ENCODE measurements around the gene TMEM182. TPM values are rescaled to one million over a fixed set of nuclear protein-coding genes. Genes with fewer than 3 reads are reported as not detected.

TMEM182 gene
- total RNA-seq, 2 donors from 2014 or later, result 4.2 to 5.6 TPM

GRCh38 chr2:102798181-102798580 lies 36.4 kb downstream of the TMEM182 start:
- WGBS, 2 experiments (ENCODE audit: insufficient coverage in 1 of 2, insufficient read length in 1 of 2), result 94 to 100% methylated on average over 1 of the region's 2 CpGs
- Histone ChIP-seq H3K4me3 (ENCODE audit: low read length) (no peak overlapping the region), H3K27ac (ENCODE audit: low read depth, low read length) (no peak overlapping the region), H3K9me3 (ENCODE audit: control insufficient read depth, low read length) (peaks cover 43% of the 10 kb centered on the region), H3K9ac (ENCODE audit: extremely low read depth, low read length, poor library complexity, severe bottlenecking) (no peak overlapping the region), H3K36me3 (ENCODE audit: control insufficient read depth, insufficient read depth, low read length) (peaks cover 20% of the 10 kb centered on the region), H3K4me1 (ENCODE audit: control insufficient read depth, insufficient read depth, low read length) (no peaks in the 10 kb centered on the region), H3K27me3 (ENCODE audit: control insufficient read depth, insufficient read depth, low read length, poor library complexity, severe bottlenecking) (no peaks in the 10 kb centered on the region)
- no peak overlapping the region for H3K4me3 Mint-ChIP-seq
- peaks cover 5% of the 10 kb centered on the region for H3K4me1 Mint-ChIP-seq
- no peak for DNase-seq
- no peaks in the 10 kb centered on the region for H3K27me3 Mint-ChIP-seq (ENCODE audit: insufficient read depth)
- H3K27ac Mint-ChIP-seq, result no peak overlapping the region
- peaks cover 52% of the 10 kb centered on the region for H3K36me3 Mint-ChIP-seq (ENCODE audit: low read depth)
- peaks cover 41% of the 10 kb centered on the region for H3K9me3 Mint-ChIP-seq
- TF ChIP-seq CTCF (conservative IDR thresholded peaks at IDR 0.05), result no peak

GRCh38 chr2:102801098-102801718 lies 39.4 kb downstream of the TMEM182 start:
- H3K27me3 ChIP-seq (ENCODE audit: control insufficient read depth, insufficient read depth, low read length, poor library complexity, severe bottlenecking), result no peaks in the 10 kb centered on the region
- Mint-ChIP-seq H3K27me3 (ENCODE audit: insufficient read depth) (no peaks in the 10 kb centered on the region), H3K9me3 (peaks cover 53% of the 10 kb centered on the region)

GRCh38 chr2:102801858-102802699 lies 40.2 kb downstream of the TMEM182 start:
- no peaks in the 10 kb centered on the region for H3K27me3 Mint-ChIP-seq (ENCODE audit: insufficient read depth)
- peaks cover 53% of the 10 kb centered on the region for H3K9me3 Mint-ChIP-seq
- WGBS, 2 experiments (ENCODE audit: insufficient coverage in 1 of 2, insufficient read length in 1 of 2), result 95 to 96% methylated on average over 7 to 11 of the region's 11 CpGs

More at GRCh38 chr2:102801098-102801718, 39.4 kb downstream of the TMEM182 start:
- H3K4me3 Mint-ChIP-seq, result no peak overlapping the region
- H3K4me1 ChIP-seq (ENCODE audit: control insufficient read depth, insufficient read depth, low read length), result no peaks in the 10 kb centered on the region
- peak overlapping the region; percentile 25 for H3K4me3 ChIP-seq (ENCODE audit: low read length)
- no peak overlapping the region for H3K27ac ChIP-seq (ENCODE audit: low read depth, low read length)
- no peak for DNase-seq
- no peak overlapping the region for H3K27ac Mint-ChIP-seq
- TF ChIP-seq CTCF (conservative IDR thresholded peaks at IDR 0.05), result no peak
- peaks cover 51% of the 10 kb centered on the region for H3K9me3 ChIP-seq (ENCODE audit: control insufficient read depth, low read length)
- H3K9ac ChIP-seq (ENCODE audit: extremely low read depth, low read length, poor library complexity, severe bottlenecking), result no peak overlapping the region
- 94 to 100% methylated on average over 2 to 5 of the region's 5 CpGs for WGBS, 2 experiments (ENCODE audit: insufficient coverage in 1 of 2, insufficient read length in 1 of 2)
- H3K4me1 Mint-ChIP-seq, result peaks cover 2% of the 10 kb centered on the region
- H3K36me3 Mint-ChIP-seq (ENCODE audit: low read depth), result peaks cover 66% of the 10 kb centered on the region
- peaks cover 20% of the 10 kb centered on the region for H3K36me3 ChIP-seq (ENCODE audit: control insufficient read depth, insufficient read depth, low read length)

More at GRCh38 chr2:102801858-102802699, 40.2 kb downstream of the TMEM182 start:
- no peaks in the 10 kb centered on the region for H3K4me1 Mint-ChIP-seq
- peak overlapping the region; percentile 50 for H3K4me3 ChIP-seq (ENCODE audit: low read length)
- H3K36me3 Mint-ChIP-seq (ENCODE audit: low read depth), result peaks cover 66% of the 10 kb centered on the region
- H3K36me3 ChIP-seq (ENCODE audit: control insufficient read depth, insufficient read depth, low read length), result peaks cover 20% of the 10 kb centered on the region
- H3K9ac ChIP-seq (ENCODE audit: extremely low read depth, low read length, poor library complexity, severe bottlenecking), result no peak overlapping the region
- no peak for TF ChIP-seq CTCF (conservative IDR thresholded peaks at IDR 0.05)
- no peak overlapping the region for H3K27ac ChIP-seq (ENCODE audit: low read depth, low read length)
- no peak overlapping the region for H3K27ac Mint-ChIP-seq
- H3K4me1 ChIP-seq (ENCODE audit: control insufficient read depth, insufficient read depth, low read length), result no peaks in the 10 kb centered on the region
- no peaks in the 10 kb centered on the region for H3K27me3 ChIP-seq (ENCODE audit: control insufficient read depth, insufficient read depth, low read length, poor library complexity, severe bottlenecking)
- peaks cover 51% of the 10 kb centered on the region for H3K9me3 ChIP-seq (ENCODE audit: control insufficient read depth, low read length)
- H3K4me3 Mint-ChIP-seq, result no peak overlapping the region
- DNase-seq, result no peak
